SK-N-SH (cell line): ENCODE measurements around the gene MTA3.

Source experiments
- EP300 ChIP-seq, 2 experiments: IDR thresholded peaks; 2 replicates each; pipeline versions ENCODE4 v1.4.0 to v1.6.1; 2012; ENCODE audit warnings: borderline replicate concordance in 1 of 2, low read depth in 1 of 2, low read length in 1 of 2
- FOSL2 ChIP-seq: IDR thresholded peaks from 2 replicates; pipeline ENCODE4 v1.4.0; 2012; ENCODE audit warnings: low read depth, mild to moderate bottlenecking, moderate library complexity, borderline replicate concordance
- JUND ChIP-seq: IDR thresholded peaks from 2 replicates; pipeline ENCODE4 v1.4.0; 2012
- NFIC ChIP-seq: IDR thresholded peaks from 2 replicates; pipeline ENCODE4 v1.4.0; 2012; ENCODE audit warnings: borderline replicate concordance
- POLR2AphosphoS5 ChIP-seq: IDR thresholded peaks from 2 replicates; pipeline ENCODE4 v1.6.1; 2012; ENCODE audit warnings: low read depth, low read length
- RAD21 ChIP-seq: IDR thresholded peaks from 2 replicates; pipeline ENCODE4 v1.6.1; 2012; ENCODE audit warnings: mild to moderate bottlenecking, low read length
- RCOR1 ChIP-seq: fragments of 150-350 bp; IDR thresholded peaks from 2 replicates; pipeline ENCODE4 v1.6.1; 2017; ENCODE audit warnings: antibody characterized with exemption, low read length
- TAF1 ChIP-seq: IDR thresholded peaks from 2 replicates; pipeline ENCODE4 v1.6.1; 2012; ENCODE audit warnings: low read depth, mild to moderate bottlenecking, low read length, moderate library complexity, borderline replicate concordance
- TF ChIP-seq, protein P1 (sequence below): IDR thresholded peaks from 2 replicates; pipeline ENCODE4 v1.6.1; 2012; ENCODE audit warnings: mild to moderate bottlenecking, low read depth, low read length, moderate library complexity
- TF ChIP-seq, protein P2 (sequence below): fragments of 150-350 bp; IDR thresholded peaks from 2 replicates; pipeline ENCODE4 v1.6.1; 2017; ENCODE audit warnings: antibody characterized with exemption, low read length, low read depth, borderline replicate concordance
- TF ChIP-seq, protein P3 (sequence below): fragments of 200-600 bp; sonication (generic); IDR thresholded peaks from 2 replicates; pipeline ENCODE4 v1.6.1; 2017; ENCODE audit warnings: antibody characterized with exemption, mild to moderate bottlenecking, moderate library complexity
- TF ChIP-seq, protein P4 (sequence below): IDR thresholded peaks from 2 replicates; pipeline ENCODE4; 2012

DNA sequence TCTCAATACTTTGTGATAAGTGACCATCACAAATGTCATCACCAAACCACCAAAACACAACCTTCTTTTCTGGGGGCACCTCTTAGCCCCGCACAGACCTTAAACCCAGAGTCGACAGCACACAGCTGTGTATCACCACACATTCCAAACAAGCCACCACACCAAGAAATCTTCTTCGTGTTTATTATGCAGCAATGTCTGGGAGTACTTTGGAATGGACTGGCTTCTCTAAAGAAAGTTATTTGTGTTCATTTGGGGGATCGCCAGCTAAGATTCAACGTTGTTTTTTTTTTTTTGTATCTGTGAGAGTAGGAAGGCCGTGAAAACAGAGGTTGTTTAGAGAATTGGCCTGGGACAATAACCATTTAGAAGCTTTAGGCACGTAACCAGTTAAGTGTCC lies 1.1 kb upstream of the MTA3 start:
- TF ChIP-seq, protein P1, sequence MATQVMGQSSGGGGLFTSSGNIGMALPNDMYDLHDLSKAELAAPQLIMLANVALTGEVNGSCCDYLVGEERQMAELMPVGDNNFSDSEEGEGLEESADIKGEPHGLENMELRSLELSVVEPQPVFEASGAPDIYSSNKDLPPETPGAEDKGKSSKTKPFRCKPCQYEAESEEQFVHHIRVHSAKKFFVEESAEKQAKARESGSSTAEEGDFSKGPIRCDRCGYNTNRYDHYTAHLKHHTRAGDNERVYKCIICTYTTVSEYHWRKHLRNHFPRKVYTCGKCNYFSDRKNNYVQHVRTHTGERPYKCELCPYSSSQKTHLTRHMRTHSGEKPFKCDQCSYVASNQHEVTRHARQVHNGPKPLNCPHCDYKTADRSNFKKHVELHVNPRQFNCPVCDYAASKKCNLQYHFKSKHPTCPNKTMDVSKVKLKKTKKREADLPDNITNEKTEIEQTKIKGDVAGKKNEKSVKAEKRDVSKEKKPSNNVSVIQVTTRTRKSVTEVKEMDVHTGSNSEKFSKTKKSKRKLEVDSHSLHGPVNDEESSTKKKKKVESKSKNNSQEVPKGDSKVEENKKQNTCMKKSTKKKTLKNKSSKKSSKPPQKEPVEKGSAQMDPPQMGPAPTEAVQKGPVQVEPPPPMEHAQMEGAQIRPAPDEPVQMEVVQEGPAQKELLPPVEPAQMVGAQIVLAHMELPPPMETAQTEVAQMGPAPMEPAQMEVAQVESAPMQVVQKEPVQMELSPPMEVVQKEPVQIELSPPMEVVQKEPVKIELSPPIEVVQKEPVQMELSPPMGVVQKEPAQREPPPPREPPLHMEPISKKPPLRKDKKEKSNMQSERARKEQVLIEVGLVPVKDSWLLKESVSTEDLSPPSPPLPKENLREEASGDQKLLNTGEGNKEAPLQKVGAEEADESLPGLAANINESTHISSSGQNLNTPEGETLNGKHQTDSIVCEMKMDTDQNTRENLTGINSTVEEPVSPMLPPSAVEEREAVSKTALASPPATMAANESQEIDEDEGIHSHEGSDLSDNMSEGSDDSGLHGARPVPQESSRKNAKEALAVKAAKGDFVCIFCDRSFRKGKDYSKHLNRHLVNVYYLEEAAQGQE = no peak
- TF ChIP-seq POLR2AphosphoS5 (no peak), NFIC (no peak), RAD21 (no peak), RCOR1 (no peak), TAF1 (no peak), JUND (no peak), EP300 (IDR thresholded peaks at IDR 0.05; ENCODE audit: borderline replicate concordance in 1 of 2, low read depth in 1 of 2, low read length in 1 of 2) (no peak), FOSL2 (no peak)
- TF ChIP-seq, protein P2, sequence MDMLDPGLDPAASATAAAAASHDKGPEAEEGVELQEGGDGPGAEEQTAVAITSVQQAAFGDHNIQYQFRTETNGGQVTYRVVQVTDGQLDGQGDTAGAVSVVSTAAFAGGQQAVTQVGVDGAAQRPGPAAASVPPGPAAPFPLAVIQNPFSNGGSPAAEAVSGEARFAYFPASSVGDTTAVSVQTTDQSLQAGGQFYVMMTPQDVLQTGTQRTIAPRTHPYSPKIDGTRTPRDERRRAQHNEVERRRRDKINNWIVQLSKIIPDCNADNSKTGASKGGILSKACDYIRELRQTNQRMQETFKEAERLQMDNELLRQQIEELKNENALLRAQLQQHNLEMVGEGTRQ = no peak
- TF ChIP-seq, protein P3, sequence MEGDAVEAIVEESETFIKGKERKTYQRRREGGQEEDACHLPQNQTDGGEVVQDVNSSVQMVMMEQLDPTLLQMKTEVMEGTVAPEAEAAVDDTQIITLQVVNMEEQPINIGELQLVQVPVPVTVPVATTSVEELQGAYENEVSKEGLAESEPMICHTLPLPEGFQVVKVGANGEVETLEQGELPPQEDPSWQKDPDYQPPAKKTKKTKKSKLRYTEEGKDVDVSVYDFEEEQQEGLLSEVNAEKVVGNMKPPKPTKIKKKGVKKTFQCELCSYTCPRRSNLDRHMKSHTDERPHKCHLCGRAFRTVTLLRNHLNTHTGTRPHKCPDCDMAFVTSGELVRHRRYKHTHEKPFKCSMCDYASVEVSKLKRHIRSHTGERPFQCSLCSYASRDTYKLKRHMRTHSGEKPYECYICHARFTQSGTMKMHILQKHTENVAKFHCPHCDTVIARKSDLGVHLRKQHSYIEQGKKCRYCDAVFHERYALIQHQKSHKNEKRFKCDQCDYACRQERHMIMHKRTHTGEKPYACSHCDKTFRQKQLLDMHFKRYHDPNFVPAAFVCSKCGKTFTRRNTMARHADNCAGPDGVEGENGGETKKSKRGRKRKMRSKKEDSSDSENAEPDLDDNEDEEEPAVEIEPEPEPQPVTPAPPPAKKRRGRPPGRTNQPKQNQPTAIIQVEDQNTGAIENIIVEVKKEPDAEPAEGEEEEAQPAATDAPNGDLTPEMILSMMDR = no peak
- TF ChIP-seq, protein P4, sequence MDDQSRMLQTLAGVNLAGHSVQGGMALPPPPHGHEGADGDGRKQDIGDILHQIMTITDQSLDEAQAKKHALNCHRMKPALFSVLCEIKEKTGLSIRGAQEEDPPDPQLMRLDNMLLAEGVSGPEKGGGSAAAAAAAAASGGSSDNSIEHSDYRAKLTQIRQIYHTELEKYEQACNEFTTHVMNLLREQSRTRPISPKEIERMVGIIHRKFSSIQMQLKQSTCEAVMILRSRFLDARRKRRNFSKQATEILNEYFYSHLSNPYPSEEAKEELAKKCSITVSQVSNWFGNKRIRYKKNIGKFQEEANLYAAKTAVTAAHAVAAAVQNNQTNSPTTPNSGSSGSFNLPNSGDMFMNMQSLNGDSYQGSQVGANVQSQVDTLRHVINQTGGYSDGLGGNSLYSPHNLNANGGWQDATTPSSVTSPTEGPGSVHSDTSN = no peak
